NOMO-1 (cell line): ENCODE results near the gene GJB3.
"Not testable (repeated sequence)": the region's sequence is repeated elsewhere in the genome, so short reads cannot be mapped to it uniquely, and the experiment has no call there.

Experiments used
- DNase-seq, 2 experiments: peaks; one replicate each; lab custom pipeline; 2025; ENCODE audit not compliant: unreplicated experiment in 2 of 2; lab: John Stamatoyannopoulos, UW

The GJB3 gene

GRCh38 chr1:34785231-34785874 is 4.3 kb downstream of the GJB3 start:
- DNase-seq = no peak

GRCh38 chr1:34785875-34786470 is 5.0 kb downstream of the GJB3 start:
- no peak for DNase-seq

DNA sequence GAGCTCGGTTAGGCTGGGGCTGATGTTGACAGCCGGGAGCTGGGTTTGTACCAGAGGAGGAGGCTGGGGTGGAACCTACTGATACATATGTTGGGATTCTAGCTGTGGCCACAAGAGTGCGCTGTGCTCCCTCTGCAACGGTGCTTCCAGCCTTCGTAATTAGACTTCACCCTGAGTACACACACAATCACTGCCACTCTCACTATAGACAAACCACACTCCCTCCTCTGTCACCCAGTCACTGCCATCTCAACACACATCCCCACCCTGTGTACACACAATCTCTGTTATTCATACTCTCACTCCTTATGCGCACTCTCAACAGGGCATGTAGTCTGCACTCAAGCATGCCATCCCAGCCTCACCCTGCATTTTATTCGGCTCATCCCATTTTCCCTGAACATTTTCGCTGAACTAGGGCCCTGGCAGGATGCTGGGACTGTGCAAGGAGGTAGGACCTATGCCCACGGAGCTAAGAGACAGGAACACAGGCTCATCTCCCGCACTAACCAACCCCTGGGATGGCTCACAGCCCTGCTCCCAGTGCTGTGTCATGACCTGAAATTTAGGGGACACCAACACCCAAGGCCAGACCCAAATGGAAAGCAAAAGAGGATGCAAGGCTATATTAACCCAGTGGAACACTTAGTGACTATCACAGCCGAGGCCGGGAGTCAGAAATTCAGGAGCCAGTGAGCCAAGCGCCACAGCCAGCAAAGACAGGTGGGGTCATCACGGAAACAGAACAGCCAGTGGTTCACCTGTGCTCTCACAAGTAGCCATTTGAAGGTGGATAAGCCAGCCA is 5.7 kb downstream of the GJB3 start:
- DNase-seq = peak; percentile 41 to 73

DNA sequence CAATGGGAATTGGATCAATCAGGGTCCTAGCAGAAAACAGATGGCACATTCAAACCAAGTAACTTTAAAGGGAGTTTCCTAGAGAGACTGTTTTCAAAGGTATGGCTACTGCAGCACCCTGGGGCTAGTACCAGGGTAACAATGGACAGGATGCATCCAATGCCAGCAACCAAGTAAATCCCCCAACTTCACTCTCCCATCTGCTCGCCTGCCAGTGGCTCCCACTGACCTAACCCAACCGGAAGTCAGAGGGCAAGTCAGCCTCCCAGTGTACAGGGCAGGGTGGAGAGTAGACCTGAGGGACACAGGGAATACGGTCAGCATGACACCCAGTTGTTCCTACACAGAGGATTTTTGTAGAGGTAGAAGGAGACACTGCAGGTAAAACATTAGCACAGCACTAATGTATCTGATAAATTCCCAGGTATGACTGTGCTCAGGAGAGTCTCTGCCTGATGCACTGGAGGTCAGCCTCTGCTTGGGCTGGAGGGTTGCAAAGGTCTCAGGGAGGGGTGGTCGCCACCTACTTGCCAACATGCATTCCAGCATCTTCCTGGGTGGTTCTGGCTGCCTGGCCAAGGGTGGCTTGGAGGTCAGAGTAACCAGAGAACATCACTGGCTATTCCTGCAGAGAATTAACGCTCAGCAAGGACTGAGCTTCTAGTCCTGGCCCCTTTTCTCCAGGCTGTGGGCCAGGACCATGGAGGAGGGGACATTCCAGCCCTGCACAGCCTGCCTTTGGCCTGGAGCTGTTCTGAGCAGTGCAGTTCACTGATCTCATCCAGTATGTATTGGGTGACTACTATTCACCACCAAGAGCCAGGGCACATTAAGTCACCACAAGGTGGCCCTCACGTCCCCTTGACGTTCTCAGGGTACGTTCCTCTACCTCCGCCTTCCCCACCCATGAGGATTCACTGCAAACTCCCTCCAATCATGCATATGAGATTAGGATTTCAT is 6.7 kb downstream of the GJB3 start:
- DNase-seq = no peak

DNA sequence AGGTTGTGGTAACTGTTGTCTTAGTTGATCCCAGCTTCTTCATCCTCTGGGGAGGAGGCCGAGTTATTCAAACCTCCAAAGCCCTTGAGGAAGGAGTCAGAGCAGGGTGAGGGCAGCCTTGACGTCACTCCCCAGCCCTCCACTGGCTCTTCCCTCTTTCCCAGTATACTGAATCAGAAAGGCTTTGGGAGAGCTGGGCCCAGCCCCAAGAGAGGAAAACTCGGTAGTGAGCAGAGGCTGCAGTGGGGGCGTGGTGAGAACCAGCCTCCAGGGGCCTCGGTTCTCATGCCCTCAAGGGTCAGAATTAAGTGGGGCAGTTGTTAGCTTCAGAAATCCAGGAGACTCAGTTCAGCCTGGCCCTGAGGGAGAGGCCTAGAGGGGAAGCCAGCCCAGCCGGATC is 10.0 kb downstream of the GJB3 start:
- DNase-seq = no peak

DNA sequence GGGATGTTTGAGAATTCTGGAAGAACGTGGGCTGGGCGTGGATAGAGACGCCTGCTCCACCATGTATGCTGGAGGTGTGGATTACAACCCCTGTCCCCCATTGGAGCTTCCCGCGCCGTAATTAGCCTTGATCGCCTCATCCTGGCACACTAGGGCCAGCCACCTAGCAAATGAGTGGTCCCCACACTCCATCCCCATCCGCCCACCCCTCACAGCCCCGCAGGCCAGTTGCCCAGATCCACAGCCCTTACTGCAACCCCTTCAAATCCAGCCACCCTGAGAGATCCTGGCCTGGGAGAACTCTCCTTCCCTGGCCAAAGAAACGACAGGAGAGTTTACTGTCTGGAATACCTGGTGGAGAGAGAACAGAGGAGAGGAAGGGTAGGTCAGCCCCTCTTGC is 11.4 kb downstream of the GJB3 start:
- DNase-seq = no peak

GRCh38 chr1:34792868-34793727 is 12.1 kb downstream of the GJB3 start, which contains the start of gene GJA4:
TSS of gene GJA4 (plus strand) at chr1:34792999. CDS start at chr1:34794214, 1,215 bp downstream.
- DNase-seq = no peak

- no peak for DNase-seq
These were observed 13.2 kb downstream of the GJB3 start for GRCh38 chr1:34794001-34794789.

DNA sequence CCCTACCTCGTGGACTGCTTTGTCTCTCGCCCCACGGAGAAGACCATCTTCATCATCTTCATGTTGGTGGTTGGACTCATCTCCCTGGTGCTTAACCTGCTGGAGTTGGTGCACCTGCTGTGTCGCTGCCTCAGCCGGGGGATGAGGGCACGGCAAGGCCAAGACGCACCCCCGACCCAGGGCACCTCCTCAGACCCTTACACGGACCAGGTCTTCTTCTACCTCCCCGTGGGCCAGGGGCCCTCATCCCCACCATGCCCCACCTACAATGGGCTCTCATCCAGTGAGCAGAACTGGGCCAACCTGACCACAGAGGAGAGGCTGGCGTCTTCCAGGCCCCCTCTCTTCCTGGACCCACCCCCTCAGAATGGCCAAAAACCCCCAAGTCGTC is 13.8 kb downstream of the GJB3 start:
- DNase-seq = no peak

DNA sequence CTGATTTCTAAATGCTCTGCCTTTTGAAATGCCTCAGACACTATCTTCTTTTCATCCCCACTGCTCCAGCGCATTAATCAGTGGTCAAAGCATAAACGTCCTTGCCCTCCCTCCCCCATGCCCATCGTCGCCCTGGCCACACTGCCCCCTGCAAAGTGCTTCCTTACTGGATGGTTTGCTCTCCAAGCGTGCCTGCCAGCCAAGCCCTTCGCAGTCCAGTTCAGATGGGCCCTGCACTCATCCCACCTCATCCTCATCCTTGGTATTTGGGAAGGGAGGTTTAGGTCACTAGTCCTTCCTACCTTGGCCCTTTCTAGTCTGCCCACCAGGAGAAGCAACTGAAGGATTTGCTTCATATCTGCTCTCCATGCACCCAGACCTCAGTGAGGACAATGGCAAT is 14.9 kb downstream of the GJB3 start:
- DNase-seq = no peak

DNA sequence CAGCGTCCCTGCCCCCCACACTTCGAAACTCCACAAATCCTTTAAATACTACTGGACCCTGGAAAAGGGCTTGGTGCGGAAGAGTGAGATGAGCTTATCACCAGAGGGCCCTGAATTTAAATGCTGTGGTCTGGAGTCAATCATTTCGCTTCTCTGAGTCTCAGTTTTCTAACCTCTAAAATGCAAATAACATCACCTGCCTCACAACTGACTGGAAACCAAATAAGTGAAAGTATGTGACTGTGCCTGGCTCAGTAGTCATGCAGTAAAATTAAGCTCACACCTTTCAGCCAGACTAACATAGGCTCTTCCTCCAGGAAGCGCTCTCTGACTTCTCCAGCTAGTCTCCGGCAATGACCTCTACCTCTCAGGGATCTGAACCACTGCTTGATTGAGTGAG is 16.0 kb downstream of the GJB3 start:
- no peak for DNase-seq

GRCh38 chr1:34800214-34800613 is 19.2 kb downstream of the GJB3 start:
- no peak for DNase-seq

- no peak for DNase-seq
These were observed 22.8 kb downstream of the GJB3 start for GRCh38 chr1:34803770-34804169.

- no peak for DNase-seq
These were observed 25.4 kb downstream of the GJB3 start for GRCh38 chr1:34806396-34806795.

- no peak for DNase-seq
These were observed 27.2 kb downstream of the GJB3 start for GRCh38 chr1:34808051-34808810.

DNA sequence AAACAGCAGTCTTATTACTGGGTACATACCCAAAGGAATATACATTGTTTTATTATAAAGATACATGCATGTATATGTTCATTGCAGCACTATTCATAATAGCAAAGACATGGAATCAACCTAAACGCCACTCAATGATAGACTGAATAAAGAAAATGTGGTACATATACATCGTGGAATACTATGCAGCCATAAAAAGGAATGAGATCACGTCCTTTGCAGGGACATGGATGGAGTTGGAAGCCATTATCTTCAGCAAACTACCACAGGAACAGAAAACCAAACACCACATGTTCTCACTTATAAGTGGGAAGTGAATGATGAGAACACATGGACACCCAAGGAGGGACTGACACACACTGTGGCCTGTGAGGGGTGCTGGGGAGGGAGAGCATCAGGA is 29.8 kb downstream of the GJB3 start:
- not testable (repeated sequence) for DNase-seq

- no peak for DNase-seq
These were observed 35.3 kb downstream of the GJB3 start for GRCh38 chr1:34816332-34816731.

DNA sequence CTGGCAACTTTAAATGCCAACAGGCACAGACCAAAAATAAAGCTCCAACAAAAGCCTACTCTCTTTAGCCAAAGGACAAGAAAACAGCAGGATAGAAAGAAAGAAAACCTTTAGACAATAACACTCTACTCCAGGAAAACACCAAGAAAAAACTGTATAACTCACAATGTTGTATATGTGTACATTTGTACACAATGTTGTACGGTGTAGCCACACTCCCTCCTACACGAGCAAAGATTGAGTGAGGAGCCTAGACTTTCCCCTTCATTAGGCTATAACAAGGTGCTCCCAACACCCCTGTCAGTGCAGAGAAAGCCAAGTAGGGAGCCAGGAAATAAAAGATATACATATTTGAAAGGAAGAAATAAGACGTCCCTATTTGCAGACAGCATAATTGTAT is 35.8 kb downstream of the GJB3 start:
- DNase-seq = no peak
